ENCODE measurements around the gene GALNT16.
A peak's percentile ranks its signal among the peaks of the same experiment; 100 is the strongest.
"Not testable (repeated sequence)": the region's sequence is repeated elsewhere in the genome, so short reads cannot be mapped to it uniquely, and the experiment has no call there.

GALNT16 gene

DNA sequence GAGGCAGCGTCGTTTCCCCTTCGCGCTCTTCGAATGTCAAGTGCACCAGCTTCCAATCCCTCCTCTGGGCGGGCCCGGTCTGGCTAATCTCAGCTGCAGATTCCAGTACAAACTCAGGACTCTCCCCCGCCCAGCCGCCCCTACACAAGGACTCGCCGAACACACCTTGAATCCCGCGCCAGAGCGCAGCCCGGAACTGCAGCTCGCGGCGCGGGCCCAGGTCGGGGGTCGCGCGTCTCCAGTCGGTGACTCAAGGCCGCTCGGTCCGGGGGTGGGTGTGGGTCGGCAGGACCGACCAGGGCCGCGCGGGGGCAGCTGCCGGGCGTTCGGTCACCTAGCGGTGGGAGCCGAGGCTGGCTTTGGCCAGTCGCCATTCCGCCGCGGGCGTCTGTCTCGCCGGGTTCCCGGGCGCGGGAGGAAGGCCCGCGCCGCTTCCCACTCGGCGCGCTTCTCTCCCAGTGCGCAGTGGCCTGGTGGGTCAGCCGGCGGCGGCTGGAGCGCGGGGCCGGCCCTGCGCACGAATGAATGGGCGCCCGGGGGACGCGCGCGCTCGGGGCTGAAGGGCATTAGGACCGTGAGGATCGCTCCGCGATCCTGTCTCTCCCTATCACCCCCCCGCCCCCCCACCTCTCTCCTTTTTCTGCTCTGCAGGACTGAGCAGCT is at the start of gene GALNT16:
GALNT16 (plus strand) TSS at position 632 of the 663 bp plus-strand sequence. CDS start 133 bp downstream, outside the sequence.
- DNase-seq (ENCODE audit: low read depth): no peak

DNA sequence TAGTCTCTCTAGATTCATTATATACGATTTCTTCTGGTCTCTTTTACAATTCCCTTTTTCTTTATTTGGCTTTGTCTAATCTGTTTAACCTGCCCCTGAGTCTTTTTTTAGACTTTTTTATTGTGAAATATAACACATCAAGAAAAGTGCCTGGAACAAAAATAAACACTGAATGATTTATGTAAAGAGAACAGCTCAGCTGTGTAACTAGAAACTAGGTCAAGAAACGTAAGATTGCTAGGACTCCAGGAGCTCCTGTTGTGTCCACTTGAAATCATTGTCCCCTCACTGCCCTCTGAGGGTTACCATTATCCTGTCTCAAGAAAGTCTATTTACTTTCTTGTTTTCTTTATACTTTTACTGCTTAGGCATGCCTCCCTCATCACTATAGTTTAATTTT is 45.6 kb upstream of the GALNT16 start:
- DNase-seq (ENCODE audit: low read depth): no peak

DNA sequence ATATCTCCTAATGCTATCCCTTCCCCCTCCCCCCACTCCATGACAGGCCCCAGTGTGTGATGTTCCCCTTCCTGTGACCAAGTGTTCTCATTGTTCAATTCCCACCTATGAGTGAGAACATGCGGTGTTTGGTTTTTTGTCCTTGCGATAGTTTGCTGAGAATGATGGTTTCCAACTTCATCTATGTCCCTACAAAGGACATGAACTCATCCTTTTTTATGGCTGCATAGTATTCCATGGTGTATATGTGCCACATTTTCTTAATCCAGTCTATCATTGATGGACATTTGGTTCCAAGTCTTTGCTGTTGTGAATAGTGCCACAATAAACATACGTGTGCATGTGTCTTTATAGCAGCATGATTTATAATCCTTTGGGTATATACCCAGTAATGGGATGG is 42.3 kb upstream of the GALNT16 start:
- DNase-seq (ENCODE audit: low read depth): not testable (repeated sequence)

DNA sequence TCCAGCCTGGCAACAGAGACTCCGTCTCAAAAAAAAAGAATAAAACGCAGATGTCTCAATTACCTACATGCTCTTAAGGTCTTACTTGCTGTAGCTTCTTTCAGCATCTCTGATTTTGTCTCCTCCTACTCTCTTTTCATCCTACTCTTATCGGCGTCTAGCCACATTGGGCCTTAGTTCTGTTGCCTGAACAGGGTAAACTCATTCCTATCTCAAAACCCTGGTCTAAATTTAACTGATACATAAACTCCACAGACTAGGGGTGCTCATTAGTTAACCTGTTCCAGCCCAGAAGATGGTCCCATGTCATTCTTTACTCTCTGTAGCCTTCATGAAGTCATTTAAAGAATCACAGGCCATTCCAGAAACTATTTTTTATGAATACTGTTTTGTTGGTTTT is 35.0 kb upstream of the GALNT16 start:
- no peak for DNase-seq (ENCODE audit: low read depth)

DNA sequence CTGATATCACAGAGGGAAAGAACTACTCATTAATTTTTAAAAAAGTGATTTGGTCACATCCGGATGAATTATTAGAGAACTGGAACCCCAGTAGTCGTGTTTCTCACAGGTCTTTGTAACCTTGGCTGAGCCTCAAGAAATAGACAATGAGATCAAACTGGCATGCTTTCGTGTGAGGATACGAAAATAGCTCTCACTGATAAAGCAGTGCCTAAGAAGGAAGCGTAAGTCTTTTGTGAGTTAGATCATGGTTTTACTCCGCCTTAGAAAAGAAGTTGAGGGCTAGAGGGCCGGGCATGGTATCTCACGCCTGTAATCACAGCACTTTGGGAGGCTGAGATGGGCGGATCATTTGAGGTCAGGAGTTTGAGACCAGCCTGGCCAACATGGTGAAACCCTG is 33.8 kb upstream of the GALNT16 start:
- no peak for DNase-seq (ENCODE audit: low read depth)

- DNase-seq (ENCODE audit: low read depth): no peak
Observed at GRCh38 chr14:69226736-69227135, 33.2 kb upstream of the GALNT16 start.

DNA sequence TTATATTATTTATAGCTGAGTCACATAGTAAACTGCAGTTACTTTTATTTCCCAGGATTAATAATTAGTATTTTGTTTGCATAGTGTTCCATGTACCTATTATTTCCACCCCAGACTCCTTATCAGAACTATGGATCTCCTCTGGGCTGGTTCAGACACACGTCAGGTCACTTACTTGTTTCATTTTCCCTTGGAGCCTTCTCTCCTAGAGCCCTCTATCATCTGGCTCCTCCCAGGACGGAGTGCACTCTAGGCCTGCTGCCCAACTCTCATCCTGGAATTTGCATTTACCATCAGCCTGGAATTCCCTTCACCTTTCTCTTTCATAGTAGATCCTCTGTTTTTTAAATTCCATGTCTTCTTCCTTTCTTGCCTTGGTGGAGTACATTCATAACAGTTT is 28.5 kb upstream of the GALNT16 start:
- DNase-seq (ENCODE audit: low read depth): no peak

DNA sequence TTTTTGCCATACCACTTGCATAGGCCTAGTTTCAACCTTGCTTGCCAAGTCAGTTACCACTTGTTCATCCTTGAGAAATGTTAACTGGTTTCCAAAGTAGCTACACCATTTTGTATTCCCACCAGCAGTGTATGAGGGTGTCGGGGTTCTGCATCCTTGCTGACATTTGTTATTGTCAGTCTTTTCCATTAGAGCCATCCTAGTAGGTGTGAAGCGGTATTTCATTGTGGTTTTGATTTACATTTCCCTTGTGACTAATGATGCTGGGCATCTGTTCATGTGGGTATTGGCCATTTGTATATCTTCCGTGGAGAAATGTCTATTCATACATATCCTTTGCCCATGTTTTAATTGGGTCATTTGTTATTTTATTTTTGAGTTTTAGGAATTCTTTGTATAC is 27.6 kb upstream of the GALNT16 start:
- DNase-seq (ENCODE audit: low read depth): no peak

DNA sequence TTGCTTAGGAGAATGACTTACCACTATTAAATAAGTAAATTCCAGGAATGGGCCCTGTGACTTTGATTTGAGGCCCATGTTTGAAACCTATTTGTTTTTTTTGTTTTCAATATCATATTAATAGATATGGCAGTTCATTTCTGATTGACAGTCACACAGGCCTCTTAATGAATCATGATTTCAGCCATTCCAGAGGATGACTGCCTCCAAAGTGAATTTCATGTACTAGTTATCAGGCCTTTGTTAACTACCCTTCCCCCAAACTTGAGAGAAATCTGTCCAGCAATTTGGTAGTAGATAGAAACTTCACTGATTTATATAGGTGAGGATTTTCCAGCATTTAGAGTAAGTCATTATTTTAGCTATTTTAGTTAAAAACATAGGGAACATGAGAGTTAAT is 25.9 kb upstream of the GALNT16 start:
- no peak for DNase-seq (ENCODE audit: low read depth)

GRCh38 chr14:69235708-69236107 is 24.2 kb upstream of the GALNT16 start:
- DNase-seq (ENCODE audit: low read depth): no peak

GRCh38 chr14:69237142-69237541 is 22.8 kb upstream of the GALNT16 start:
- DNase-seq (ENCODE audit: low read depth): no peak

GRCh38 chr14:69237584-69237983 is 22.4 kb upstream of the GALNT16 start:
- no peak for DNase-seq (ENCODE audit: low read depth)

DNA sequence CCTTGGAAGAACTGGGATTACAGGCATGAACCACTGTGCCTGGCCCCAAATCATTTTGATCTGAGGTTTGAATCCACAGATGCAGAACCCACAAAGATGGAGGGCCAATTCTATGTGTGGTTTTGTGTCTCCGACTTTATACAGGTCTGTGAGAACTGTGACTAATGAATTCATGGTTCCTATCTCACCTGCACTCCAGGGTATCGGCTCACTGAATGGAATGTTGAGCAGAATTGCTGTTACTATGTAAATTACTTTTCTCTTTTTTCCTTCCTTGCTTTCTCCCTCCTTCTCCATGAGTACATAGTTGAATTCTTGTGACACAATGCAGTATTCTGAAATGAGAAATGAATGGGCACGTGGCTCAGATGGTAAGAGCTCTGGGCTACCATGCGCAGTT is 21.1 kb upstream of the GALNT16 start:
- DNase-seq (ENCODE audit: low read depth): no peak

GRCh38 chr14:69240527-69241173 is 19.3 kb upstream of the GALNT16 start:
- DNase-seq (ENCODE audit: low read depth): no peak

DNA sequence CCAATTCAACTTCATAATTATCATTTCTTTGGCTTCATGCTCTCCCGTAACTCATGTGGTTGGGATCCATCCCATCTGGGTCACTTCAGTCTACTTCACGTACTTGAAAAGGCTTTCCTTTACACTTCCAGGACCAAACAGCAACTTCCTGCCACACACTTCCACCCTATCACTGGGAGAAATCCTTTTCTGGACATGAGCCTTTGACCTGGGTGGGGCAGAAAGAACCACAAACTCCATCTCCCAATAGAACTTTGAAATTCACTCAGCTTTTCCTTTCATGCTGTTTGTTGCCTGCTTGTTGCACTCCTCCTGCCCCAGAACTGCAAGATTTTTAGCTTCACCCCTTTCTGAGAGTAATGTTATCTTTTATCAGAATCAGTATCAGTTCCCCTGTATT is 18.4 kb upstream of the GALNT16 start:
- no peak for DNase-seq (ENCODE audit: low read depth)

DNA sequence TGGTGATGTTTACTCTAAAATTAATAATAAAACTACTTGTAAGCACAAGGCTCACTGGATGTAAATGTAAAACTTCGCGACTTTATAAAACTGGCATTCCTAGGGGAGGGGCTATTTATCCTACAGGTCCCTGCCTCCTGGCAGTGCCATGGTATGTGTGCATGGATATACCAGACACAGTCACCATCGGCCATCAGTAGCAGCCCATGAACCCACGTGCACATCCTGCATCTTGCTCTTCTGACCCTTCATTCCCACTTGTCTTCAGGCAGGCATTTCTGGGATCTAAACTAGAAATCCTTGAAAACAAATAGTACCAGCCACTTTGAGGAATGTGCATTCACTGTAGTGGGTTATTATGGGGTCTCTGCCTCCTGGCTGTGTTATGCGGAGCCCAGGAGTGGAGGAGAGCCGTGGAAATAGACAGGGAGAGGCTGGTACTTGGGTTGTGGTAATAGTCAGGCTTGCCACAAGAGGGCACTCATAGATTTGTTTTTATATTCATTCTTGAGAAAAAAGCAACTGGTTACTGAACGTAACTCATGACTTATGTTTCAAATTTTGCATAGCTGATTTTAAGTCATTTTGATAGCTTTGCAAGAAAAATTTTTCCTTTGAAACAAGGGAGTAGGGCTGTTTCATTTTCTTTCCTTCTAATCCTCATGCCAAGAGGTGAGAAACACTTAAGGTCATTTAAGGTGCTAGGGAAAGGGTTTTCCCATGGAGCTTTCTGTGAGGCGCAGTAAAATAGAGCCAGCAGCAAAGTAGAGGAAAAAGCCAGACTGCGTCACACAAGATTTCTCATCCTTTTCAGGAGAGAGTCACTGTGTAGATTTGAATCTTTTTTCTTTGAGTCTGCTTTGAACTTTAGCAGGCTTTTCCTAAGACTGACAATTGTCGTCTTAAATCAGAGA is 17.4 kb upstream of the GALNT16 start:
- peak; percentile 41 for DNase-seq (ENCODE audit: low read depth)

DNA sequence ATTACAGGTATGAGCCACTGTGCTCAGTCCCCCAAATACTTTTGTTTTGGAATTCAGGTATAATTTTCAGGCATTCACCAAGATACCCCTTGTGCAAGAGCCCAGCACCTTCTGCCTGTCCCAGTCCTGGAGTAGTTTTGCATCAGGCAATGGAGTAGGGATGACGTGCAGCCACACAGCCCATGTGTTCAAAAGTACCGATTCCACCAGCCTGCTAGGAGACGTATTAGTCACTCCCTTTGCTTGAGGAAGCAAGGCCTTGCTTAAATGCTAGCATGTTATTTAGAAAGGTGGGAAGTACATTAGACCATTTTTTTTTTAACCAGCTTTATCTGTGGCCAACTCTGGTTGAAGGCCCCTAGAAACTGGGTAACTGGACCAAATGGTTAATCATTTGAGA is 15.0 kb upstream of the GALNT16 start:
- no peak for DNase-seq (ENCODE audit: low read depth)

GRCh38 chr14:69246331-69246730 is 13.6 kb upstream of the GALNT16 start:
- DNase-seq (ENCODE audit: low read depth): no peak

- no peak for DNase-seq (ENCODE audit: low read depth)
Observed at GRCh38 chr14:69247676-69248440, 12.1 kb upstream of the GALNT16 start.

DNA sequence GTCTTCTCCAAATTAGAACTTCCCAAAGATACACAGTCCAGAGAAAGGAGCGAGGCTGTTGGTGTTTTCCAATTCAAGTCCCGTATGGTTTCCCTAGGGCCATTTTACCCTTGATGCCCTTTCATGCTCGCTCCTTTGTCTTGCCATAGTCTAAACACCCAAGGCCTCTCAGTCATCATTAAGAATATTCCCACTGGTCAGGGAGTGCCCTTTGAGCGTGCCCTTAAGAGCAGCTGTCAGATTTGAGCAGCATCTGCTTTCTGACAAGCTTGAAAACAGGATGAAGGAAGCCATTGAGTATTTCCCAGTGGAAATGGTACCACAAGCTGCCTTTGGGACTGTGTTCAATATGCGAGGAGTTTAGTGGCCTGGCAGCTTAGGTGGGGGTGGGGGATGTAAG is 10.4 kb upstream of the GALNT16 start:
- DNase-seq (ENCODE audit: low read depth): no peak

- no peak for DNase-seq (ENCODE audit: low read depth)
Observed at GRCh38 chr14:69252851-69253250, 7.1 kb upstream of the GALNT16 start.

DNA sequence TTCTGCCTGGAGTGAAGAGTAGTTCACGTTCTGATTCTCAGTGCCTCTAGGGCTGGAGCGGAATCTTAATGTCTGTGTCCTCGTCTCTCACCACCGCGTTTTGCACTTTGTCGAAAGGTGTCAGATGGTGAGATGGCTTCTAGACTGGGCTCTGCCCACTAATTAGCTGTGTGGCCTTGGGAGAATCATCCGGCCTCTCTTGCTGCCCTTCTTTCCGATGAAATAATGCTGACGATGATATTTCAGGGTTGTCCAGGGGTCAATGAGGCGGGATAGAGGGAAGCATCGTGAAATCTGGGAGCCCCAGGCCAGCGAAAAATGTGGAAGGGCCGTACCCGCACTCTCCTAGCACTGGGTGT is 811 bp upstream of the GALNT16 start:
- no peak for DNase-seq (ENCODE audit: low read depth)
